Heart right ventricle (tissue), 16 donors: ENCODE measurements around the gene LILRB4. TPM values are rescaled to one million over a fixed set of nuclear protein-coding genes. Genes with fewer than 3 reads are reported as not detected.
A peak's percentile ranks its signal among the peaks of the same experiment; 100 is the strongest.

Source experiments
- ATAC-seq, 8 donors: fragments of 200-7000 bp; cut with Tn5 transposase; one replicate each; pipeline ENCODE4 v1.9.1; 2020; ENCODE audit warnings: mild to moderate bottlenecking in 8 of 8, moderate library complexity in 8 of 8, moderate number of reproducible peaks in 1 of 8
- DNase-seq, 2 donors: peaks; one replicate each; pipeline ENCODE4 v3.0.0-alpha.2; 2020
- H3K27ac ChIP-seq, 10 donors: fragments of 200-600 bp; sonication (generic) in 2 of 10; one replicate each; pipeline versions ENCODE4 v1.5.0 to v1.8.0; 2020 to 2022; ENCODE audit warnings: mild to moderate bottlenecking in 3 of 10
- H3K27me3 ChIP-seq, 7 donors: fragments of 200-600 bp; one replicate each; pipeline ENCODE4 v1.8.0; 2021 to 2022; ENCODE audit warnings: mild to moderate bottlenecking in 2 of 7
- H3K36me3 ChIP-seq, 9 donors: fragments of 200-600 bp; sonication (generic) in 1 of 9; one replicate each; pipeline versions ENCODE4 v1.5.0 to v1.8.0; 2020 to 2022; ENCODE audit warnings: mild to moderate bottlenecking in 2 of 9
- H3K4me1 ChIP-seq, 9 donors: fragments of 200-600 bp; sonication (generic) in 1 of 9; one replicate each; pipeline versions ENCODE4 v1.5.0 to v1.8.0; 2020 to 2022; ENCODE audit warnings: mild to moderate bottlenecking in 4 of 9
- H3K4me3 ChIP-seq, 10 donors: fragments of 200-600 bp; sonication (generic) in 2 of 10; one replicate each; pipeline versions ENCODE4 v1.5.0 to v1.8.0; 2020 to 2022; ENCODE audit warnings: mild to moderate bottlenecking in 7 of 10, moderate library complexity in 2 of 10
- H3K9me3 ChIP-seq, 11 donors: fragments of 200-600 bp in 10 of 11; sonication (generic) in 2 of 11; one replicate each; pipeline versions ENCODE4 v1.5.0 to v1.8.0; 2013 to 2022; ENCODE audit warnings: mild to moderate bottlenecking in 2 of 11, control low read depth in 1 of 11, moderate library complexity in 1 of 11
- WGBS, 2 donors: extraction: QIAGEN DNeasy Blood & Tissue Kit; methylation state at CpG; one replicate each; pipeline ENCODE4 v1.1.7; 2013; ENCODE audit warnings: inconsistent platforms in 1 of 2; 5-methylcytosine and 5-hydroxymethylcytosine counted together
- intact Hi-C, 10 donors: fragments of 100-400 bp; cut with DNase I; formaldehyde crosslinking; loops; one replicate each; pipeline versions ENCODE4 v1.11.1 to v1.14.2; 2022
- polyA plus RNA-seq, 2 donors: library from polyadenylated mRNA; stranded (reverse); fragments of 200-250 nt; gene quantifications; one replicate each; pipeline ENCODE4 v1.2.3, GENCODE V29; 2013
- total RNA-seq, 10 donors: library from RNA; stranded (reverse); fragmentation: NEBNext Ultra II Directional in 3 of 10; extraction: Animal tissue kit (Norgen Biotek cat#: 25700) in 3 of 10; gene quantifications; one replicate each; pipeline versions ENCODE4 v1.2.1 to v1.2.4, GENCODE V29; 2021 to 2023
- TF ChIP-seq, protein P1 (sequence below), 9 donors: fragments of 200-600 bp; sonication (generic) in 2 of 9; IDR thresholded peaks; one replicate each; pipeline versions ENCODE4 v1.5.0 to v1.8.0; 2021 to 2022; ENCODE audit warnings: antibody characterized with exemption in 9 of 9, mild to moderate bottlenecking in 5 of 9, moderate library complexity in 1 of 9
- donor health status: Arrhythmogenic right ventricular cardiomyopathy.
- donor health status: ischemic (EF 13 %, LVEDD 7.1; RV severe dilation, severe dysfunction).
- donor health status: healthy with polysubstance abuse.
- donor health status: DM: no; HTN: yes; CAD: no.
- donor health status: DM: no; HTN: no; CAD: no.
- donor health status: ischemic (EF 25% LVEDD 6.9; RV normal size, moderate dysfunction).
- donor health status: ischemic (EF 25% LVEDD 5.7; RV mildly dilated, moderate dysfunction).
- donor health status: healthy.
- donor health status: DM: yes; HTN: yes; CAD: no.
- donor health status: Ischemic cardiomyopathy.
- donor health status: ischemic (EF 35%, LVEDD 5.7; RV mildly dilated, moderate dysfunction).
- donor health status: nonischemic (EF 11% LVEDD 7.7; RV severe dilation, severe dysfunction).
- donor health status: DM: yes; HTN: yes; CAD: no.
- donor health status: PGD.
- donor health status: ischemic (EF 29% LVEDD 5.4; RV normal size, mild dysfunction).
- donor health status: nonischemic (EF 23%, LVEDD 6.1; RV moderate dilation, normal function).

The LILRB4 gene
- total and polyA plus RNA-seq, 12 donors = 0.99 to 22.4 (median 2.0) TPM

GRCh38 chr19:54660964-54661363 is 1.8 kb upstream of the LILRB4 start:
- TF ChIP-seq, protein P1, sequence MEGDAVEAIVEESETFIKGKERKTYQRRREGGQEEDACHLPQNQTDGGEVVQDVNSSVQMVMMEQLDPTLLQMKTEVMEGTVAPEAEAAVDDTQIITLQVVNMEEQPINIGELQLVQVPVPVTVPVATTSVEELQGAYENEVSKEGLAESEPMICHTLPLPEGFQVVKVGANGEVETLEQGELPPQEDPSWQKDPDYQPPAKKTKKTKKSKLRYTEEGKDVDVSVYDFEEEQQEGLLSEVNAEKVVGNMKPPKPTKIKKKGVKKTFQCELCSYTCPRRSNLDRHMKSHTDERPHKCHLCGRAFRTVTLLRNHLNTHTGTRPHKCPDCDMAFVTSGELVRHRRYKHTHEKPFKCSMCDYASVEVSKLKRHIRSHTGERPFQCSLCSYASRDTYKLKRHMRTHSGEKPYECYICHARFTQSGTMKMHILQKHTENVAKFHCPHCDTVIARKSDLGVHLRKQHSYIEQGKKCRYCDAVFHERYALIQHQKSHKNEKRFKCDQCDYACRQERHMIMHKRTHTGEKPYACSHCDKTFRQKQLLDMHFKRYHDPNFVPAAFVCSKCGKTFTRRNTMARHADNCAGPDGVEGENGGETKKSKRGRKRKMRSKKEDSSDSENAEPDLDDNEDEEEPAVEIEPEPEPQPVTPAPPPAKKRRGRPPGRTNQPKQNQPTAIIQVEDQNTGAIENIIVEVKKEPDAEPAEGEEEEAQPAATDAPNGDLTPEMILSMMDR (IDR thresholded peaks at IDR 0.05) = no peak
- ATAC-seq (peak in 1 of 8 donors; percentile 21), DNase-seq (no peak)
- H3K36me3 ChIP-seq = peaks cover 0 to 6% (median 0%) of the 10 kb centered on the region in 9 donors
- peak overlapping the region in 1 of 10 donors; percentile 58 for H3K27ac ChIP-seq
- H3K4me1 ChIP-seq = peaks cover 0 to 20% (median 0%) of the 10 kb centered on the region in 9 donors
- peaks cover 0 to 20% (median 15%) of the 10 kb centered on the region in 7 donors for H3K27me3 ChIP-seq
- intact Hi-C loops = loop anchor here in 1 of 10 donors (5.0 kb wide), 1 partner anchor 174 kb away; no protein-coding TSS in a partner anchor
- no peak overlapping the region for H3K4me3 ChIP-seq
- H3K9me3 ChIP-seq = no peaks in the 10 kb centered on the region
- WGBS, 2 donors = 77 to 78% methylated on average over 6 of the region's 6 CpGs

GRCh38 chr19:54661846-54662481 is 821 bp upstream of the LILRB4 start:
- DNase-seq = no peak
- Histone ChIP-seq H3K27ac (no peak overlapping the region), H3K4me3 (no peak overlapping the region), H3K27me3 (peaks cover 0 to 20% (median 15%) of the 10 kb centered on the region in 7 donors), H3K4me1 (peaks cover 0 to 20% (median 0%) of the 10 kb centered on the region in 9 donors), H3K36me3 (peaks cover 0 to 14% (median 0%) of the 10 kb centered on the region in 9 donors), H3K9me3 (no peaks in the 10 kb centered on the region)
- intact Hi-C loops = loop anchor here in 1 of 10 donors (5.0 kb wide), 1 partner anchor 175 kb away; no protein-coding TSS in a partner anchor
- no peak for ATAC-seq
- WGBS, 2 donors = 83 to 86% methylated on average over 13 of the region's 13 CpGs
- TF ChIP-seq, protein P1 (IDR thresholded peaks at IDR 0.05) = no peak

DNA sequence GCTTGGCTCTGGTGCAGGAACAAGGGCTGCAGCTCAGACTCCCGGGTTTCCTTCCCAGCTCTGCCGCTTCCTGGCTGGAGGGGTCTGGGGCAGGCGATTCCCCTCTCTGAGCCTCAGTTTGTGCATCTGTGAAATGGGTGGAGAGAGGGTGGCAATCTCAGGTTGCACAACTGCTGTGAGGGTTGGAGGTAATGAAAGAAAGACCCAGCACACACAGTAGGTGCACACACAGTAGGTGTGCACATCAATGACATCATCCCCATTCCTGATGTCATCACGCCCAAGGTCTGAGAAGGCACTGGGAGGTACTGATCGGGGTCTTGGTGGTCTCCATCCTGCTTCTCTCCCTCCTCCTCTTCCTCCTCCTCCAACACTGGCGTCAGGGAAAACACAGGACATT is 2.7 kb downstream of the LILRB4 start:
- intact Hi-C loops = no loop called here
- H3K27ac ChIP-seq = no peak overlapping the region
- H3K9me3 ChIP-seq = peaks cover 0 to 26% (median 7%) of the 10 kb centered on the region in 11 donors
- H3K4me3 ChIP-seq = no peak overlapping the region
- peaks cover 0 to 14% (median 10%) of the 10 kb centered on the region in 7 donors for H3K27me3 ChIP-seq
- TF ChIP-seq, protein P1 (IDR thresholded peaks at IDR 0.05) = no peak
- DNase-seq = no peak
- ATAC-seq = no peak
- H3K4me1 ChIP-seq = peaks cover 0 to 25% (median 0%) of the 10 kb centered on the region in 9 donors
- WGBS, 2 donors = 75 to 80% methylated on average over 6 of the region's 6 CpGs
- peaks cover 0 to 14% (median 0%) of the 10 kb centered on the region in 9 donors for H3K36me3 ChIP-seq

DNA sequence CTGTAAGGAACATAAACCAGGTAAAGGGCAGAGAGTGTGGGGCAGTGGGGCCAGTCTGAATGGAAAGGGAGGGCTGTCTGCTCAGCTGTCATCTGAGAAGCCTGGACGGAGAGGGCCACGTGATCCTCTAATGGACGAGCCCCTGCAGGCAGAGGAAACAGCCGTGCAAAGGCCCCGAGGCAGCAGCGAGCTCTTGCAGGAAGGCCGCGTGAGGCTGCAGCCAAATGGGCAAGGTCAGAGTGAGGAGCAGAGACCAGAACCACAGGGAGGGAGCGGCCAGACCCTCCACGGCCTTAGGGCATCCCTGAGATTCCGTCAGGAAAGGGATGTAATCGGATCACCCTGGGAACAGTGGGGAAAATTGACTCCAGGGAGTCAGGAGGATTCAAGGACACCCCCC is 4.4 kb downstream of the LILRB4 start:
- H3K27me3 ChIP-seq = peaks cover 0 to 23% (median 16%) of the 10 kb centered on the region in 7 donors
- ATAC-seq (no peak), DNase-seq (no peak)
- peaks cover 0 to 26% (median 7%) of the 10 kb centered on the region in 11 donors for H3K9me3 ChIP-seq
- peaks cover 0 to 14% (median 0%) of the 10 kb centered on the region in 9 donors for H3K36me3 ChIP-seq
- intact Hi-C loops = no loop called here
- no peak overlapping the region for H3K27ac ChIP-seq
- TF ChIP-seq, protein P1 (IDR thresholded peaks at IDR 0.05) = no peak
- 82 to 86% methylated on average over 12 of the region's 12 CpGs for WGBS, 2 donors
- no peak overlapping the region for H3K4me3 ChIP-seq
- peaks cover 0 to 16% (median 0%) of the 10 kb centered on the region in 9 donors for H3K4me1 ChIP-seq
